H1 (cell line): ENCODE data around the gene ARHGEF19. TPM values are rescaled to one million over a fixed set of nuclear protein-coding genes. Genes with fewer than 3 reads are reported as not detected.
A peak's percentile ranks its signal among the peaks of the same experiment; 100 is the strongest.

Source experiments
- CTCF ChIA-PET: fragments of 300-600 bp; sonication (Branson Sonifier 250); formaldehyde crosslinking; loops from one replicate; lab custom pipeline; 2021; ENCODE audit not compliant: partially characterized antibody; lab: Charles Lee
- POLR2A ChIA-PET: fragments of 300-600 bp; sonication (Branson Sonifier 250); formaldehyde crosslinking; loops from one replicate; lab custom pipeline; 2021; ENCODE audit warnings: inconsistent platforms; ENCODE audit not compliant: partially characterized antibody; lab: Charles Lee
- DNase-seq, 2 experiments: peaks; one replicate each; pipeline versions ENCODE4 v3.0.0 to v3.0.0-alpha.2; 2010 to 2022; ENCODE audit warnings: low spot score in 2 of 2, low read depth in 1 of 2, mixed read lengths in 1 of 2
- FAIRE-seq: peaks from 2 replicates; lab custom pipeline; 2011; peaks lifted over from hg19 to GRCh38; lab: Jason Lieb, UNC
- H2AFZ ChIP-seq: 2 replicates; pipeline ENCODE4 v1.8.1; 2012; ENCODE audit warnings: low read length, inconsistent platforms
- H2AK5ac ChIP-seq: 2 replicates; pipeline ENCODE4 v1.6.1; 2013; ENCODE audit warnings: low read depth, low read length
- H2BK120ac ChIP-seq: replicated peaks from 2 replicates; pipeline ENCODE3; 2013; ENCODE audit warnings: low read depth, low read length, inconsistent platforms
- H2BK12ac ChIP-seq: 2 replicates; pipeline ENCODE4 v1.6.1; 2013; ENCODE audit warnings: low read depth, low read length
- H2BK15ac ChIP-seq: 2 replicates; pipeline ENCODE4 v1.6.1; 2013; ENCODE audit warnings: low read length
- H2BK20ac ChIP-seq: 2 replicates; pipeline ENCODE4 v1.6.1; 2013; ENCODE audit warnings: low read length
- H2BK5ac ChIP-seq: 2 replicates; pipeline ENCODE4 v1.6.1; 2013; ENCODE audit warnings: low read depth, low read length
- H3K14ac ChIP-seq: 2 replicates; pipeline ENCODE4 v1.6.1; 2013; ENCODE audit warnings: inconsistent platforms; ENCODE audit not compliant: insufficient read length
- H3K18ac ChIP-seq: 2 replicates; pipeline ENCODE4 v1.6.1; 2013; ENCODE audit warnings: low read length; ENCODE audit errors: extremely low read depth
- H3K23ac ChIP-seq: 2 replicates; pipeline ENCODE4 v1.6.1; 2013; ENCODE audit warnings: inconsistent platforms; ENCODE audit not compliant: insufficient read length
- H3K23me2 ChIP-seq: 2 replicates; pipeline ENCODE4 v1.6.1; 2013; ENCODE audit warnings: low read depth, low read length
- H3K27ac ChIP-seq: 2 replicates; pipeline ENCODE4 v1.6.1; 2011; ENCODE audit warnings: low read depth, low read length, inconsistent platforms
- H3K27me3 ChIP-seq, 4 experiments: replicated peaks in 1 of 4; 1 replicate in 1 of 4; 2 replicates in 3 of 4; pipeline versions ENCODE4 v1.6.1 to v1.8.1; 2011 to 2013; ENCODE audit warnings: low read length in 3 of 4, mild to moderate bottlenecking in 3 of 4, inconsistent platforms in 2 of 4, mixed read lengths in 2 of 4, moderate library complexity in 1 of 4; ENCODE audit not compliant: control insufficient read depth in 3 of 4, insufficient read depth in 3 of 4; ENCODE audit errors: extremely low read depth in 1 of 4
- H3K36me3 ChIP-seq, 4 experiments: 2 replicates each; pipeline versions ENCODE4 v1.6.1 to v1.8.1; 2011 to 2013; ENCODE audit warnings: mild to moderate bottlenecking in 4 of 4, low read length in 3 of 4, moderate library complexity in 2 of 4, control low read depth in 1 of 4, inconsistent platforms in 1 of 4; ENCODE audit not compliant: insufficient read depth in 4 of 4, control insufficient read depth in 2 of 4
- H3K4ac ChIP-seq: replicated peaks from 2 replicates; pipeline ENCODE3; 2013; ENCODE audit warnings: low read length, low read depth, mixed read lengths, inconsistent platforms; ENCODE audit not compliant: insufficient read length
- H3K4me1 ChIP-seq, 4 experiments: replicated peaks in 1 of 4; 1 replicate in 1 of 4; 2 replicates in 3 of 4; pipeline versions ENCODE4 v1.6.1 to v1.8.1; 2011 to 2013; ENCODE audit warnings: low read length in 3 of 4, inconsistent platforms in 2 of 4, mixed read lengths in 1 of 4; ENCODE audit not compliant: insufficient read depth in 4 of 4, control insufficient read depth in 3 of 4
- H3K4me2 ChIP-seq, 2 experiments: 2 replicates each; pipeline versions ENCODE4 v1.6.1 to v1.8.1; 2011 to 2013; ENCODE audit warnings: low read depth in 2 of 2, low read length in 2 of 2, control low read depth in 1 of 2, inconsistent platforms in 1 of 2, mild to moderate bottlenecking in 1 of 2; ENCODE audit not compliant: insufficient read depth in 1 of 2
- H3K4me3 ChIP-seq, 4 experiments: fragments of 200-600, 300-600 bp in 1 of 4; sonication (generic), shearing (Covaris generic), sonication (Bioruptor Twin) in 1 of 4; 2 replicates each; pipeline versions ENCODE4 v1.5.1 to v1.8.1; 2011 to 2016; ENCODE audit warnings: low read length in 4 of 4, low read depth in 3 of 4, control low read depth in 2 of 4, inconsistent platforms in 2 of 4, mild to moderate bottlenecking in 2 of 4, mixed read lengths in 1 of 4, moderate library complexity in 1 of 4; ENCODE audit not compliant: insufficient read depth in 2 of 4; ENCODE audit errors: extremely low read depth in 1 of 4
- H3K56ac ChIP-seq: replicated peaks from 2 replicates; pipeline ENCODE3; 2013; ENCODE audit warnings: low read depth, mild to moderate bottlenecking, mixed read lengths, low read length, inconsistent platforms; ENCODE audit not compliant: insufficient read length
- H3K79me1 ChIP-seq: 2 replicates; pipeline ENCODE4 v1.6.1; 2013; ENCODE audit warnings: low read depth, low read length, control low read depth
- H3K79me2 ChIP-seq, 2 experiments: 2 replicates each; pipeline versions ENCODE4 v1.6.1 to v1.8.1; 2012 to 2013; ENCODE audit warnings: low read length in 2 of 2, mild to moderate bottlenecking in 2 of 2, inconsistent platforms in 1 of 2; ENCODE audit not compliant: insufficient read depth in 2 of 2, control insufficient read depth in 1 of 2
- H3K9ac ChIP-seq, 4 experiments: replicated peaks in 1 of 4; 1 replicate in 1 of 4; 2 replicates in 3 of 4; pipeline versions ENCODE4 v1.6.1 to v1.8.1; 2011 to 2013; ENCODE audit warnings: low read depth in 3 of 4, low read length in 3 of 4, control low read depth in 2 of 4, mild to moderate bottlenecking in 2 of 4, moderate library complexity in 2 of 4, inconsistent platforms in 1 of 4; ENCODE audit errors: extremely low read depth in 1 of 4
- H3K9me3 ChIP-seq, 2 experiments: 2 replicates each; pipeline versions ENCODE4 v1.6.1 to v1.8.1; 2012 to 2013; ENCODE audit warnings: mild to moderate bottlenecking in 2 of 2, moderate library complexity in 2 of 2, control low read depth in 1 of 2, inconsistent platforms in 1 of 2, low read depth in 1 of 2, low read length in 1 of 2, mixed read lengths in 1 of 2; ENCODE audit not compliant: insufficient read depth in 2 of 2
- H4K20me1 ChIP-seq, 2 experiments: replicated peaks in 1 of 2; 2 replicates each; pipeline versions ENCODE3 to v1.8.1; 2011 to 2013; ENCODE audit warnings: inconsistent platforms in 2 of 2, low read length in 2 of 2, mild to moderate bottlenecking in 1 of 2; ENCODE audit not compliant: insufficient read depth in 2 of 2, control insufficient read depth in 1 of 2
- H4K5ac ChIP-seq: 2 replicates; pipeline ENCODE4 v1.6.1; 2013; ENCODE audit warnings: low read length, low read depth, mixed read lengths, inconsistent platforms; ENCODE audit not compliant: insufficient read length
- H4K8ac ChIP-seq: 2 replicates; pipeline ENCODE4 v1.8.0; 2013; ENCODE audit warnings: mild to moderate bottlenecking, moderate library complexity, low read length, inconsistent platforms; ENCODE audit not compliant: insufficient read depth; ENCODE audit errors: extremely low read depth
- H4K91ac ChIP-seq: replicated peaks from 2 replicates; pipeline ENCODE3; 2013; ENCODE audit warnings: low read length, mixed read lengths, inconsistent platforms; ENCODE audit not compliant: insufficient read length
- POLR2AphosphoS5 ChIP-seq: IDR thresholded peaks from 2 replicates; pipeline ENCODE4 v1.6.1; 2011; ENCODE audit warnings: low read depth, low read length
- SAP30 ChIP-seq: fragments of 300-600 bp; sonication (generic); IDR thresholded peaks from 2 replicates; pipeline ENCODE4 v1.7.1; 2012; ENCODE audit warnings: low read length, moderate library complexity, mild to moderate bottlenecking, inconsistent platforms; ENCODE audit not compliant: insufficient read depth, insufficient replicate concordance
- SRF ChIP-seq: IDR thresholded peaks from 2 replicates; pipeline ENCODE4 v1.6.1; 2011; ENCODE audit warnings: mild to moderate bottlenecking, low read depth, low read length, moderate library complexity
- SUZ12 ChIP-seq: fragments of 200-600 bp; sonication (generic); IDR thresholded peaks from 2 replicates; pipeline ENCODE4 v1.6.1; 2012; ENCODE audit warnings: mild to moderate bottlenecking, inconsistent platforms, low read length, moderate library complexity, mixed read lengths
- ZNF274 ChIP-seq: IDR thresholded peaks from 2 replicates; pipeline ENCODE4 v1.7.0; 2012; ENCODE audit warnings: low read length, borderline replicate concordance; ENCODE audit errors: extremely low read depth
- WGBS, 2 experiments: shearing (Covaris generic) in 1 of 2; methylation state at CpG; one replicate each; pipeline versions ENCODE4 v1.1.6 to v1.1.7; 2013 to 2015; ENCODE audit warnings: low lambda C conversion rate in 2 of 2, mixed read lengths in 2 of 2, inconsistent platforms in 1 of 2, low coverage in 1 of 2, missing lambda C conversion rate in 1 of 2; ENCODE audit not compliant: insufficient replicate concordance in 2 of 2, insufficient coverage in 1 of 2, insufficient read length in 1 of 2; ENCODE audit errors: extremely low coverage in 1 of 2, missing lambda C conversion rate in 1 of 2; 5-methylcytosine and 5-hydroxymethylcytosine counted together
- polyA plus RNA-seq, 7 experiments: library from polyadenylated mRNA; depleted of rRNA in 3 of 7; stranded (reverse) in 5 of 7; unstranded in 2 of 7; fragments of >200 nt in 5 of 7; fragments of 200-250 nt in 2 of 7; gene quantifications; 1 replicate in 5 of 7; 2 replicates in 1 of 7; 4 replicates in 1 of 7; pipeline versions ENCODE4 v1.2.1 to v1.2.3, GENCODE V29; 2011 to 2013; ENCODE audit warnings: missing spikeins in 2 of 7, mixed read lengths in 2 of 7
- total RNA-seq: library from RNA; stranded (reverse); fragmentation: NEBNext Ultra II Directional; extraction: Animal tissue kit (Norgen Biotek cat#: 25700); gene quantifications from 2 replicates; pipeline ENCODE4 v1.2.1, GENCODE V29; 2021
- TF ChIP-seq, protein P1 (sequence below): IDR thresholded peaks from 2 replicates; pipeline ENCODE4 v1.6.1; 2012; ENCODE audit warnings: inconsistent platforms

The ARHGEF19 gene
- total and polyA plus RNA-seq, 2 of the 8 experiments (the other 6 are each of a cell fraction or from before 2014, with no cell fraction given): 47.5 to 56.4 TPM

DNA sequence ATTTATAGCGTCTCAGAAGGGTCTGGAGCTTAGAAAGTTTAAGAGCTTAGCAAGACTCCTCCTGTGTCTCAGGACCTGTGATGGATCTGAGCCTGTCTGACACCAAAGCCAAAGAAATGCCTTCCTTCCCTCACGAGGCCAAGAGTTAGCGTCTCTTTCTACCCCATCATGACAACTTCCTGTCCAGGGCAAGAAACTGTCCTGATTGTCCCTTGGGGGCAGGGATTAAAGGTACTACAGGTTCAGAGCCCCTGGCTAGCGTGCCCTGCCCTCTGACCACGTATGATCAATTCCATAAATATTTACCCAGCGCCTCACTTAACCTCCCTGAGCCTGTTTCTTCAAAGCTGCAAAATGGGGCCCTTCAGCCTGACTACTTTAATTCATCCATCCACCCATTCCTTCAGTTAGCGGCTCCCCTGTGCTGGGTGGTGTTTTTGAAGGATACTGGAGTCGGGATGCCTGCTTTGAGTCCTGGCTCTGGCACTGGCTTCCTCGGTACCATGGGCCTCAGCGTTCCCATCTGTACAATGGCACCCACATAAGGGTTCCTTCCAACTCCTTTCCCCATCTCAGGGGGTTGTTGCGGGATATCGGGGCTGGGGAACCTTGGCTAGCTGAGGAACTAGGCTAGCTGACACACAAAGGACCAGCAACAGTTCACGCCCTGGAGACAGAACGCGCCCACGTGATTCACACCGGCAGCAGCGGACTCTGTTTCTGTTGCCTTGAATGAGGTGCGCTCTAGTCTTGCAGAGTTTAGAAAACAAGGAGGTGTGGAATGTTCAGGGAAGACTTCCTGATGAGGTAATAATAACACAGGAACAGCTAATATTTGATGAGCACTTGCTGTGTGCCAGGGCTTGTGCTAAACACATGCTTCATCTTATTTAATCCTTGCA lies 33.6 kb downstream of the ARHGEF19 start:
- ChIA-PET CTCF (interaction anchor here (1.4 to 17.1 kb wide), 3 partner anchors 9 to 100 kb away, joined by 4 to 569 read pairs (median 4); partner anchors contain the start of genes EPHA2 and FAM131C), POLR2A (interaction anchor here (0.7 to 3.4 kb wide), 4 partner anchors 13 to 60 kb away, joined by 3 to 17 read pairs (median 4); no protein-coding TSS in a partner anchor)
- no peak overlapping the region for H3K9ac ChIP-seq
- no peaks in the 10 kb centered on the region for H3K23me2 ChIP-seq
- no peak overlapping the region for H3K27ac ChIP-seq
- no peak overlapping the region; the same call in 1 of the 2 replicates for H2BK5ac ChIP-seq
- H3K27me3 ChIP-seq: no peaks in the 10 kb centered on the region
- H3K36me3 ChIP-seq: no peaks in the 10 kb centered on the region
- no peak overlapping the region for H2BK120ac ChIP-seq
- peak overlapping the region; percentile 40; the same call in 1 of the 2 replicates for H2BK15ac ChIP-seq
- H4K20me1 ChIP-seq: no peaks in the 10 kb centered on the region
- no peak overlapping the region for H4K91ac ChIP-seq
- H2BK12ac ChIP-seq: peak overlapping the region; percentile 60; the same call in 1 of the 2 replicates
- H3K4me3 ChIP-seq: no peak overlapping the region
- no peak overlapping the region for H4K8ac ChIP-seq
- no peaks in the 10 kb centered on the region for H3K79me1 ChIP-seq
- no peak overlapping the region for H3K18ac ChIP-seq
- no peak overlapping the region for H3K4ac ChIP-seq
- WGBS, 2 experiments: 92% methylated on average over 18 of the region's 19 CpGs; no CpG with 5 or more reads in 1 of the 2 experiments
- no peak overlapping the region for H4K5ac ChIP-seq
- no peak overlapping the region for H3K56ac ChIP-seq
- peaks cover 4 to 16% (median 14%) of the 10 kb centered on the region in 4 experiments for H3K4me1 ChIP-seq
- no peaks in the 10 kb centered on the region for H3K79me2 ChIP-seq
- DNase-seq (no peak), FAIRE-seq (no peak)
- H3K4me2 ChIP-seq: no peak overlapping the region
- no peak overlapping the region for H2AK5ac ChIP-seq
- no peak overlapping the region for H3K14ac ChIP-seq
- no peak overlapping the region for H2BK20ac ChIP-seq
- no peak overlapping the region for H2AFZ ChIP-seq
- no peaks in the 10 kb centered on the region for H3K9me3 ChIP-seq
- no peak overlapping the region for H3K23ac ChIP-seq
- TF ChIP-seq POLR2AphosphoS5 (no peak), SAP30 (no peak), SUZ12 (no peak), ZNF274 (no peak), SRF (no peak)
- TF ChIP-seq, protein P1, sequence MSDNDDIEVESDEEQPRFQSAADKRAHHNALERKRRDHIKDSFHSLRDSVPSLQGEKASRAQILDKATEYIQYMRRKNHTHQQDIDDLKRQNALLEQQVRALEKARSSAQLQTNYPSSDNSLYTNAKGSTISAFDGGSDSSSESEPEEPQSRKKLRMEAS: no peak
